Endothelial cell of umbilical vein (primary cell): ENCODE data around the gene CIB4. TPM values are rescaled to one million over a fixed set of nuclear protein-coding genes. Genes with fewer than 3 reads are reported as not detected.

Experiments
- BruUV-seq: library from RNA; stranded (reverse); fragments of 400-500 nt; replicated peaks from 2 replicates; lab custom pipeline; 2021; lab: Mats Ljungman, UMichigan
- CTCF ChIA-PET: fragments of 300-600, 350-600 bp; sonication (Branson Sonifier 250); formaldehyde crosslinking; loops from one replicate; lab custom pipeline; 2021; ENCODE audit warnings: antibody characterized with exemption, inconsistent platforms; lab: Charles Lee
- POLR2A ChIA-PET: fragments of 300-600, 350-600 bp; sonication (Branson Sonifier 250); formaldehyde crosslinking; loops from one replicate; lab custom pipeline; 2021; ENCODE audit warnings: antibody characterized with exemption, inconsistent platforms; lab: Charles Lee
- DNase-seq: peaks from one replicate; pipeline ENCODE4 v3.0.0-alpha.2; 2011; ENCODE audit warnings: low read depth, low spot score
- FAIRE-seq: peaks from 2 replicates; lab custom pipeline; 2011; peaks lifted over from hg19 to GRCh38; lab: Jason Lieb, UNC
- H2AFZ ChIP-seq: 2 replicates; pipeline ENCODE4 v1.6.0; 2012; ENCODE audit warnings: low read depth, low read length, control low read depth, inconsistent platforms
- H3K27ac ChIP-seq: 2 replicates; pipeline ENCODE4 v1.5.1; 2011; ENCODE audit warnings: low read depth, mild to moderate bottlenecking, control low read depth, low read length, moderate library complexity; ENCODE audit not compliant: insufficient read depth
- H3K27me3 ChIP-seq, 2 experiments: 2 replicates each; pipeline versions ENCODE4 v1.6.0 to v1.6.1; 2011; ENCODE audit warnings: low read length in 2 of 2, mixed read lengths in 1 of 2; ENCODE audit not compliant: control insufficient read depth in 2 of 2, insufficient read depth in 2 of 2
- H3K36me3 ChIP-seq, 2 experiments: 2 replicates in 1 of 2; 3 replicates in 1 of 2; pipeline ENCODE4 v1.5.1; 2011; ENCODE audit warnings: low read length in 2 of 2, mild to moderate bottlenecking in 1 of 2, moderate library complexity in 1 of 2; ENCODE audit not compliant: control insufficient read depth in 2 of 2, insufficient read depth in 2 of 2; ENCODE audit errors: extremely low read depth in 1 of 2
- H3K4me1 ChIP-seq: 3 replicates; pipeline ENCODE4 v1.5.1; 2011; ENCODE audit warnings: mild to moderate bottlenecking, low read length; ENCODE audit not compliant: control insufficient read depth, insufficient read depth; ENCODE audit errors: extremely low read depth
- H3K4me2 ChIP-seq: 2 replicates; pipeline ENCODE4 v1.6.1; 2011; ENCODE audit warnings: low read length, control low read depth, mixed read lengths; ENCODE audit not compliant: insufficient read depth
- H3K4me3 ChIP-seq, 3 experiments: fragments of 200-600 bp in 1 of 3; sonication (generic), shearing (Covaris generic) in 1 of 3; replicated peaks in 1 of 3; 2 replicates each; pipeline ENCODE4 v1.5.1; 2011 to 2016; ENCODE audit warnings: control low read depth in 3 of 3, low read length in 3 of 3, mild to moderate bottlenecking in 2 of 3, inconsistent platforms in 1 of 3, low read depth in 1 of 3, moderate library complexity in 1 of 3; ENCODE audit not compliant: insufficient read depth in 1 of 3
- H3K79me2 ChIP-seq: 2 replicates; pipeline ENCODE4 v1.6.0; 2012; ENCODE audit warnings: low read length, inconsistent platforms; ENCODE audit not compliant: control insufficient read depth, insufficient read depth
- H3K9ac ChIP-seq: replicated peaks from 2 replicates; pipeline ENCODE3; 2011; ENCODE audit warnings: low read length, control low read depth; ENCODE audit not compliant: insufficient read depth; ENCODE audit errors: extremely low read depth
- H3K9me1 ChIP-seq: replicated peaks from 3 replicates; pipeline ENCODE4 v1.6.0; 2011; ENCODE audit warnings: mild to moderate bottlenecking, low read length; ENCODE audit not compliant: control insufficient read depth, insufficient read depth; ENCODE audit errors: extremely low read depth
- H3K9me3 ChIP-seq: replicated peaks from 2 replicates; pipeline ENCODE4 v1.5.1; 2012; ENCODE audit warnings: low read length, inconsistent platforms; ENCODE audit not compliant: control insufficient read depth, insufficient read depth
- H4K20me1 ChIP-seq: replicated peaks from 2 replicates; pipeline ENCODE3; 2011; ENCODE audit warnings: mild to moderate bottlenecking, low read length; ENCODE audit not compliant: control insufficient read depth, insufficient read depth; ENCODE audit errors: extremely low read depth
- EZH2 ChIP-seq: IDR thresholded peaks from 2 replicates; pipeline ENCODE4 v1.6.1; 2012; ENCODE audit warnings: borderline replicate concordance, low read depth, mild to moderate bottlenecking, moderate library complexity, low read length, inconsistent platforms; ENCODE audit not compliant: severe bottlenecking
- FOS ChIP-seq: IDR thresholded peaks from 2 replicates; pipeline ENCODE4 v1.6.1; 2011; ENCODE audit warnings: mild to moderate bottlenecking, low read length, moderate library complexity, borderline replicate concordance; ENCODE audit not compliant: insufficient read depth
- GATA2 ChIP-seq: IDR thresholded peaks from 2 replicates; pipeline ENCODE4 v1.7.0; 2011; ENCODE audit warnings: low read depth, mild to moderate bottlenecking, moderate library complexity, mixed read lengths, low read length; ENCODE audit not compliant: insufficient read length, insufficient read depth
- JUN ChIP-seq: IDR thresholded peaks from 2 replicates; pipeline ENCODE4 v1.6.1; 2011; ENCODE audit warnings: borderline replicate concordance, low read depth; ENCODE audit not compliant: insufficient read length, insufficient read depth
- MYC ChIP-seq: IDR thresholded peaks from one replicate; pipeline ENCODE4 v1.6.1; 2011; ENCODE audit warnings: mild to moderate bottlenecking, low read depth, low read length
- POLR2A ChIP-seq: IDR thresholded peaks from 2 replicates; pipeline ENCODE4 v1.6.1; 2012; ENCODE audit warnings: low read depth, mild to moderate bottlenecking, control low read depth, low read length
- POLR2AphosphoS5 ChIP-seq: IDR thresholded peaks from 2 replicates; pipeline ENCODE4 v1.6.1; 2012; ENCODE audit warnings: low read depth, mild to moderate bottlenecking, control low read depth, low read length, moderate library complexity; ENCODE audit not compliant: insufficient read depth
- dilution Hi-C: fragments of 300-500 bp; cut with MboI; formaldehyde crosslinking; loops from one replicate; pipeline ENCODE4 v1.15.0; 2019; ENCODE audit warnings: low sequenced_read_pairs; ENCODE audit not compliant: extremely low pct_ligation_motif_present
- intact Hi-C: fragments of 100-400 bp; cut with micrococcal nuclease; formaldehyde crosslinking; loops from one replicate; pipeline ENCODE4 v1.10.0; 2022
- polyA plus RNA-seq, 4 experiments: library from polyadenylated mRNA; depleted of rRNA in 3 of 4; stranded (reverse) in 3 of 4; unstranded in 1 of 4; fragments of >200 nt; gene quantifications; 2 replicates each; pipeline versions ENCODE4 v1.2.1 to v1.2.3, GENCODE V29; 2011 to 2012; ENCODE audit warnings: missing spikeins in 1 of 4
- total RNA-seq: library from RNA; stranded (reverse); gene quantifications from 2 replicates; pipeline ENCODE4 v1.2.3, GENCODE V29; 2021
- TF ChIP-seq, protein P1 (sequence below): IDR thresholded peaks from 2 replicates; pipeline ENCODE4 v1.6.1; 2011; ENCODE audit not compliant: insufficient read depth, insufficient read length
- TF ChIP-seq, protein P2 (sequence below), 2 donors: IDR thresholded peaks; 1 replicate in 1 of 2; 2 replicates in 1 of 2; pipeline ENCODE4 v1.5.1; 2011; ENCODE audit warnings: low read length in 2 of 2, mild to moderate bottlenecking in 2 of 2, moderate library complexity in 2 of 2, control low read depth in 1 of 2, inconsistent platforms in 1 of 2, low read depth in 1 of 2; ENCODE audit not compliant: insufficient read depth in 1 of 2; ENCODE audit errors: extremely low read depth in 1 of 2

CIB4 gene
- total and polyA plus RNA-seq, 2 donors (not counting 3 experiments of a cell fraction or from before 2014, with no cell fraction given): not detected

DNA sequence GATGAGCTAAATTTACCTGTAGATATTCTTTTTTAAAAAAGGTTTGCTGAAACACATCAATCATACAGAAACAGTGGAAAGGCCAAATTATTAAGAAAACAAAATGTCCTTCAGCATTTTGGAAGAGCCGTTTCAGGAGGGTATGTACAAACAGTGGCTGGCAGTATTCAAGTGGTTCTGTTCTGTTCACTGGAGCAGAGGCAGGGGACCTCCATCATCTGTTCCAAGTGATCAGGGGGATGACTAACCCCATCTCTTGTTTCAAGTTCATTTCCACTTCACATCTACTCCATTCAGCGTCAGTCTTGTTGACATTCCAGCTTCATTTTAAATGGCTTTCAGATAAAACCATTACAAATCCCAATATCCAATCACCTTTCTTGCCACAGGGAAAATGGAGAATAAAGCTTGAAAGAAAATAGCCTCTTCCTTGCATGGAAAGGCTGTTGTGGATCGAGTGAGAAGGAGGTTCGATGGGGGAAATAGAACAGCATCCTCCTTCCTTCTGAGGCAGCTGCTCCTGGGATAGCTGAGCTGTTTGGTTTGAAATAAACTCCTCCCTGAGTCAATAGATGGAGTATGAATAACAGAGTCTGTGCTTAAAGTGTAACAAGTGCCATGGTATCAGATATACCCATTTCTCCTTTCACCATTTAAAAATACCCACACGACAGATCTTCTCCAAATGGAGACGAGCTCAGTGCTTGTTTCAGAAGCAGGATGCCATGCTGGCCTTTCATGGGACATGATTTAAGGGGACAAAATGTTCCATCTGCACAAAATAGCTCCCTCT lies 99.6 kb downstream of the CIB4 start:
- FAIRE-seq (no peak), DNase-seq (no peak)
- H3K27me3 ChIP-seq: peaks cover 5 to 6% of the 10 kb centered on the region in 2 experiments
- no peaks in the 10 kb centered on the region for H3K36me3 ChIP-seq
- BruUV-seq: no TSS peak
- no peak overlapping the region for H3K4me3 ChIP-seq
- no peak overlapping the region for H2AFZ ChIP-seq
- no peaks in the 10 kb centered on the region for H3K9me1 ChIP-seq
- H3K79me2 ChIP-seq: no peaks in the 10 kb centered on the region
- dilution Hi-C loops: no loop called here
- no peaks in the 10 kb centered on the region for H3K9me3 ChIP-seq
- TF ChIP-seq FOS (no peak), JUN (no peak), EZH2 (no peak), POLR2A (no peak), POLR2AphosphoS5 (no peak), MYC (no peak), GATA2 (no peak)
- TF ChIP-seq, protein P1, sequence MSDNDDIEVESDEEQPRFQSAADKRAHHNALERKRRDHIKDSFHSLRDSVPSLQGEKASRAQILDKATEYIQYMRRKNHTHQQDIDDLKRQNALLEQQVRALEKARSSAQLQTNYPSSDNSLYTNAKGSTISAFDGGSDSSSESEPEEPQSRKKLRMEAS: no peak
- TF ChIP-seq, protein P2, sequence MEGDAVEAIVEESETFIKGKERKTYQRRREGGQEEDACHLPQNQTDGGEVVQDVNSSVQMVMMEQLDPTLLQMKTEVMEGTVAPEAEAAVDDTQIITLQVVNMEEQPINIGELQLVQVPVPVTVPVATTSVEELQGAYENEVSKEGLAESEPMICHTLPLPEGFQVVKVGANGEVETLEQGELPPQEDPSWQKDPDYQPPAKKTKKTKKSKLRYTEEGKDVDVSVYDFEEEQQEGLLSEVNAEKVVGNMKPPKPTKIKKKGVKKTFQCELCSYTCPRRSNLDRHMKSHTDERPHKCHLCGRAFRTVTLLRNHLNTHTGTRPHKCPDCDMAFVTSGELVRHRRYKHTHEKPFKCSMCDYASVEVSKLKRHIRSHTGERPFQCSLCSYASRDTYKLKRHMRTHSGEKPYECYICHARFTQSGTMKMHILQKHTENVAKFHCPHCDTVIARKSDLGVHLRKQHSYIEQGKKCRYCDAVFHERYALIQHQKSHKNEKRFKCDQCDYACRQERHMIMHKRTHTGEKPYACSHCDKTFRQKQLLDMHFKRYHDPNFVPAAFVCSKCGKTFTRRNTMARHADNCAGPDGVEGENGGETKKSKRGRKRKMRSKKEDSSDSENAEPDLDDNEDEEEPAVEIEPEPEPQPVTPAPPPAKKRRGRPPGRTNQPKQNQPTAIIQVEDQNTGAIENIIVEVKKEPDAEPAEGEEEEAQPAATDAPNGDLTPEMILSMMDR (IDR thresholded peaks at IDR 0.05; ENCODE audit: extremely low read depth in 1 of 2, insufficient read depth in 1 of 2, low read depth in 1 of 2, low read length in 2 of 2): no peak
- no peak overlapping the region for H3K27ac ChIP-seq
- no peaks in the 10 kb centered on the region for H3K4me1 ChIP-seq
- ChIA-PET POLR2A (no interaction called here), CTCF (interaction anchor here (0.9 to 1.6 kb wide), 3 partner anchors 11 to 36 kb away, joined by 3 to 6 read pairs (median 5); no protein-coding TSS in a partner anchor)
- H3K9ac ChIP-seq: no peak overlapping the region
- no peaks in the 10 kb centered on the region for H4K20me1 ChIP-seq
- H3K4me2 ChIP-seq: no peak overlapping the region
- intact Hi-C loops: no loop called here
